ENCODE measurements around the gene USP35.

Gene USP35

GRCh38 chr11:78212586-78213371 lies 24.1 kb downstream of the USP35 start:
- no peak for DNase-seq (ENCODE audit: low read depth)
- no peak overlapping the region for H3K4me3 ChIP-seq (ENCODE audit: control insufficient read depth, low read depth, low read length)
- no peak for TF ChIP-seq CTCF (IDR thresholded peaks at IDR 0.05; ENCODE audit: control insufficient read depth, insufficient read depth, low read depth, low read length, missing control alignments)

- H3K4me3 ChIP-seq (ENCODE audit: control insufficient read depth, low read depth, low read length), result no peak overlapping the region
- no peak for DNase-seq (ENCODE audit: low read depth)
- no peak for TF ChIP-seq CTCF (IDR thresholded peaks at IDR 0.05; ENCODE audit: control insufficient read depth, insufficient read depth, low read depth, low read length, missing control alignments)
Observed at GRCh38 chr11:78213526-78214330, 25.0 kb downstream of the USP35 start.

- H3K4me3 ChIP-seq (ENCODE audit: control insufficient read depth, low read depth, low read length), result no peak overlapping the region
- DNase-seq (ENCODE audit: low read depth), result no peak
- no peak for TF ChIP-seq CTCF (IDR thresholded peaks at IDR 0.05; ENCODE audit: control insufficient read depth, insufficient read depth, low read depth, low read length, missing control alignments)
Observed at GRCh38 chr11:78214331-78215194, 25.8 kb downstream of the USP35 start.

GRCh38 chr11:78216021-78216420 lies 27.3 kb downstream of the USP35 start:
- TF ChIP-seq CTCF (IDR thresholded peaks at IDR 0.05; ENCODE audit: control insufficient read depth, insufficient read depth, low read depth, low read length, missing control alignments), result no peak
- DNase-seq (ENCODE audit: low read depth), result no peak
- no peak overlapping the region for H3K4me3 ChIP-seq (ENCODE audit: control insufficient read depth, low read depth, low read length)

GRCh38 chr11:78216571-78217287 lies 28.0 kb downstream of the USP35 start:
- H3K4me3 ChIP-seq (ENCODE audit: control insufficient read depth, low read depth, low read length), result no peak overlapping the region
- no peak for TF ChIP-seq CTCF (IDR thresholded peaks at IDR 0.05; ENCODE audit: control insufficient read depth, insufficient read depth, low read depth, low read length, missing control alignments)
- DNase-seq (ENCODE audit: low read depth), result no peak

All from AG09309 (cell line).